Prostate gland (tissue), 2 donors: ENCODE results near the gene GNL2.

ENCODE experiments used
- POLR2A ChIP-seq: fragments of 450-650 bp; IDR thresholded peaks from one replicate; pipeline ENCODE4 v1.6.1; 2016; ENCODE audit warnings: antibody characterized with exemption, mild to moderate bottlenecking
- TF ChIP-seq, protein P1 (sequence below), 4 experiments: fragments of 200-600 bp in 2 of 4; fragments of 450-650 bp in 2 of 4; sonication (generic) in 2 of 4; IDR thresholded peaks; 1 replicate in 3 of 4; 2 replicates in 1 of 4; pipeline ENCODE4 v1.5.1; 2016 to 2019; ENCODE audit warnings: antibody characterized with exemption in 4 of 4, mild to moderate bottlenecking in 2 of 4, moderate library complexity in 2 of 4

DNA sequence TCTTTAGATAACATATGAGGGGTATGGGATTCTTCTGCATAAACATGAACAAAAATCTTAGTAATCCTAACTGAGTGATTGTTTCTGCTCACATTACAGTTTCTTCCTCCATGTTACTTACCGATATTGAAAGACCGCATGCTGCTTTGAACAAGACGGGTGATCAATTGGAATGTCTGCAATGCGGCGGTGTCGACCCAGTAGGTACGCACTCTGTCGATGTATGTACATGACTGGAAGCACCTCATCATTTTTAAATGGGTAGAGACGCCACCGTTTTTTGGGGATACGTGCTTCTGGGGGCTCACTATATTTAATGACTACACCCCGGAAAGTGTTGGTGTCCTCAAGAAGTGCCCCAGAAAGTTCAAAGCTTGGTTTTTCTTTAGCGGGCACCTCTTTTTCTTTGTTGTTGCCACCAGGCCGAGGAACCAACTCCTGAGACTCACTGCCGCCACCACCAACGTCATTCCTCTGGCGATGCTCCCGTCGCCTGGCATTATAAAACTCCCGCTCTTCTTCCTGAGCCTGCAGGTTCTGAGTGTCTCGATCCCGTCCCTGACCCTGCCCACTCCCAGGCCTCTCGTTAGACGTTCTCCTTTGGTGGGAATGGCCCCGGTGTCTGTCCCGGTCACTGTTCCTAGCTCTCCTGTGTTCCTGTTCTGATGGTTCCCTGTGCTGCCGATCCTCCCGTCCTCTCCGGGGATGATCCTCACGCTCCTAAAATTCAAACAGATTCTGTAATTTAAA lies 55.5 kb downstream of the GNL2 start:
- TF ChIP-seq, protein P1, sequence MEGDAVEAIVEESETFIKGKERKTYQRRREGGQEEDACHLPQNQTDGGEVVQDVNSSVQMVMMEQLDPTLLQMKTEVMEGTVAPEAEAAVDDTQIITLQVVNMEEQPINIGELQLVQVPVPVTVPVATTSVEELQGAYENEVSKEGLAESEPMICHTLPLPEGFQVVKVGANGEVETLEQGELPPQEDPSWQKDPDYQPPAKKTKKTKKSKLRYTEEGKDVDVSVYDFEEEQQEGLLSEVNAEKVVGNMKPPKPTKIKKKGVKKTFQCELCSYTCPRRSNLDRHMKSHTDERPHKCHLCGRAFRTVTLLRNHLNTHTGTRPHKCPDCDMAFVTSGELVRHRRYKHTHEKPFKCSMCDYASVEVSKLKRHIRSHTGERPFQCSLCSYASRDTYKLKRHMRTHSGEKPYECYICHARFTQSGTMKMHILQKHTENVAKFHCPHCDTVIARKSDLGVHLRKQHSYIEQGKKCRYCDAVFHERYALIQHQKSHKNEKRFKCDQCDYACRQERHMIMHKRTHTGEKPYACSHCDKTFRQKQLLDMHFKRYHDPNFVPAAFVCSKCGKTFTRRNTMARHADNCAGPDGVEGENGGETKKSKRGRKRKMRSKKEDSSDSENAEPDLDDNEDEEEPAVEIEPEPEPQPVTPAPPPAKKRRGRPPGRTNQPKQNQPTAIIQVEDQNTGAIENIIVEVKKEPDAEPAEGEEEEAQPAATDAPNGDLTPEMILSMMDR (IDR thresholded peaks at IDR 0.05), result no peak
- TF ChIP-seq POLR2A, result no peak
